Measurements from ENCODE around the gene CHD2.

The CHD2 gene

DNA sequence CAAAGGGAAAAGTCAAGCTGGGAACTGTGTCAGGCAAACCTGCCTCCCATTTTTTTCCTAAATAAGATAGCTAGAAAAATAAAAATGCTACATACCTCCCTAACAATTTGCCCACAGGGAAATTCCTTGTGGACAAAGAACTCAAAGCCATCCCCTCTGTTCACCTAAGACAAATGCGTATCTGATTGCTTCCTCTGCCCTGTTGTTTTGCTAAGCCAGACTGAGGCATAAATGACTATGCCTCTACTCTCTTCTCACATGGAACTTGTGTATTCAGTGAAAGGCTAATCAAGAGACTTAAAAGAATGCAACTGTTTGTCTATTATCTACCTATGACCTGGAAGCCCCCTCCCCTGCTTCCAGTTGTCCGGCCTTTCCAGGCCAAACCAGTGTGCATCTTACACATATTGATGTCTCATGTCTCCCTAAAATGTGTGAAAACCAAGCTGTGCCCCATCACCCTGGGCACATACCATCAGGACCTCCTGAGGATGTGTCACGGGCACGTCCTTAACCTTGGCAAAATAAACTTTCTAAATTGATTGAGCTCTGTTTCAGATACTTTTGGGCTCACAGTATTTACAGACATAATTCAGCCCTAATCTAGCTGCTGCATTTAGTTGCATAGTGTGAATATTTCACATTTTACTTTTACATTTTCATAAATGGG lies 15.8 kb downstream of the CHD2 start:
- TF ChIP-seq, protein P1, sequence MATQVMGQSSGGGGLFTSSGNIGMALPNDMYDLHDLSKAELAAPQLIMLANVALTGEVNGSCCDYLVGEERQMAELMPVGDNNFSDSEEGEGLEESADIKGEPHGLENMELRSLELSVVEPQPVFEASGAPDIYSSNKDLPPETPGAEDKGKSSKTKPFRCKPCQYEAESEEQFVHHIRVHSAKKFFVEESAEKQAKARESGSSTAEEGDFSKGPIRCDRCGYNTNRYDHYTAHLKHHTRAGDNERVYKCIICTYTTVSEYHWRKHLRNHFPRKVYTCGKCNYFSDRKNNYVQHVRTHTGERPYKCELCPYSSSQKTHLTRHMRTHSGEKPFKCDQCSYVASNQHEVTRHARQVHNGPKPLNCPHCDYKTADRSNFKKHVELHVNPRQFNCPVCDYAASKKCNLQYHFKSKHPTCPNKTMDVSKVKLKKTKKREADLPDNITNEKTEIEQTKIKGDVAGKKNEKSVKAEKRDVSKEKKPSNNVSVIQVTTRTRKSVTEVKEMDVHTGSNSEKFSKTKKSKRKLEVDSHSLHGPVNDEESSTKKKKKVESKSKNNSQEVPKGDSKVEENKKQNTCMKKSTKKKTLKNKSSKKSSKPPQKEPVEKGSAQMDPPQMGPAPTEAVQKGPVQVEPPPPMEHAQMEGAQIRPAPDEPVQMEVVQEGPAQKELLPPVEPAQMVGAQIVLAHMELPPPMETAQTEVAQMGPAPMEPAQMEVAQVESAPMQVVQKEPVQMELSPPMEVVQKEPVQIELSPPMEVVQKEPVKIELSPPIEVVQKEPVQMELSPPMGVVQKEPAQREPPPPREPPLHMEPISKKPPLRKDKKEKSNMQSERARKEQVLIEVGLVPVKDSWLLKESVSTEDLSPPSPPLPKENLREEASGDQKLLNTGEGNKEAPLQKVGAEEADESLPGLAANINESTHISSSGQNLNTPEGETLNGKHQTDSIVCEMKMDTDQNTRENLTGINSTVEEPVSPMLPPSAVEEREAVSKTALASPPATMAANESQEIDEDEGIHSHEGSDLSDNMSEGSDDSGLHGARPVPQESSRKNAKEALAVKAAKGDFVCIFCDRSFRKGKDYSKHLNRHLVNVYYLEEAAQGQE (IDR thresholded peaks at IDR 0.05; ENCODE audit: insufficient read depth in 1 of 2, low read depth in 2 of 2, low read length in 2 of 2), result no peak
- TF ChIP-seq TAF1 (IDR thresholded peaks at IDR 0.05; ENCODE audit: borderline replicate concordance, insufficient read depth, low read length) (no peak), FOXP2 (optimal IDR thresholded peaks at IDR 0.05; ENCODE audit: borderline replicate concordance, extremely low read depth, extremely low read length, insufficient read depth) (no peak), SIN3A (IDR thresholded peaks at IDR 0.05; ENCODE audit: borderline replicate concordance, insufficient read depth, low read length) (no peak), POLR2AphosphoS5 (IDR thresholded peaks at IDR 0.05; ENCODE audit: low read depth, low read length) (no peak)

DNA sequence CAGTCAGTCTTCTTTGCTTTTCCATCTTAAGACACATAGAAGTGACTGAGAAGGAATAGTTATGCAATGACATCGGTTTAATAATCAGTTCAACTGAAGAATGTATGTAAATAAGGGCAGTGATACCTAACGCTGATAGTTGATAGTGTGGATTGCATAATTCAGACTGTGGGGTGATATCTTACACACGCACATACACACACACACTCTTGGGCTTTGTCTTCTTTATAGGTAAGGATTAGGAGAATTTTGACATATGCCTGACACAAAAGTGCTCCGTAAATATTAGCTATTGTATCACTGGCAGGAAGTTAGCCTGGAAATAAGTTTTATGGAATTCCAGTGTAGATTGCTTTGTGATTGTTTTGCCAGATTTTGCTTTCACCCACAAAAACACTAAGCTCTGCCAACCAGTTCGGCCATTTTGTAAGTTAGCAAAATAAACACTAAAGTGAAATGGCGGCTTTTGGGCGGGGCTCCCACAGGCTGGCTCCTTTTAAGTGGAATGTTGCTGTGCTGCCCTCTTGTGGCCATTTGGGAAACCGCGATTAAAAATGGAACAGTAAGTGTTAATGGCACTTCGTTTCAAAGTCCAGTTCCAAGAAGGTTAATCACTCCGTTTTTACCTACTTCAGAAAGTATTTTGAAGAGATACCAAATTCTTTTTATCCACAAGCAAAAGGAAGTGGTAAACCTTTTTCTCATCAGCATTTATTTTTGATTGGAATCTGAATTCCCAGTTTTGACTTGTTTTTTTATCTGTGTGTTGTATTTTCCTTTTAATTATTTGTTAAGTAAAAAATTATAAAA lies 17.7 kb downstream of the CHD2 start:
- TF ChIP-seq, protein P1 (IDR thresholded peaks at IDR 0.05; ENCODE audit: insufficient read depth in 1 of 2, low read depth in 2 of 2, low read length in 2 of 2), result no peak
- TF ChIP-seq SIN3A (IDR thresholded peaks at IDR 0.05; ENCODE audit: borderline replicate concordance, insufficient read depth, low read length) (no peak), TAF1 (IDR thresholded peaks at IDR 0.05; ENCODE audit: borderline replicate concordance, insufficient read depth, low read length) (no peak), POLR2AphosphoS5 (IDR thresholded peaks at IDR 0.05; ENCODE audit: low read depth, low read length) (no peak), FOXP2 (optimal IDR thresholded peaks at IDR 0.05; ENCODE audit: borderline replicate concordance, extremely low read depth, extremely low read length, insufficient read depth) (no peak)

DNA sequence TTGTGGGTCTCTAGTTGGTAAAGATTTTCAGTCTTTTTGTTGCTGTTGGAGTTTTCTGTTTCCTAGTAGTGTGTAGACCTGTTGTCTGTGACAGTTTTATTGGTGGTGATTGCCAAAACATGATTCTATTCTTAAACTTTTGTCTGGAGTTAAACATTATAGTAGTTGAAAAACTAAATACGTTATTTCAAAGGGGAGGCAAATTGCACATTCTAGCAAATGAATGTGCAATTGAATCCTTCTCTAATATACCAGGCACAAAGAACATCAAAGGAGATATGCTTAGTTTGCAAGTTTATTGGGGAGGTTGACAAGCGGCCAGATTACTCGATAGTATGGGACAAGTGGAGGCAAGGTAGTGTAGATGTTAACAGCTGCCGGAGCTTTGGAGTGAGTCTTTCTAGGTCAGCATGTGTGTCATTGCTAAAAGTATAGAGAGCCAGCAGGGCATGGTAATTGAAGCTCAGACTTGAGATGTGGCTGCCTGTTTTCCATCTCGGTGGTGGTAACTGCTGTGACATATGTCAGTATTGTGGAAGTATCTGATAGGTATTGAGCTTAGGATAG lies 20.6 kb downstream of the CHD2 start:
- TF ChIP-seq, protein P1 (IDR thresholded peaks at IDR 0.05; ENCODE audit: insufficient read depth in 1 of 2, low read depth in 2 of 2, low read length in 2 of 2), result no peak
- TF ChIP-seq FOXP2 (optimal IDR thresholded peaks at IDR 0.05; ENCODE audit: borderline replicate concordance, extremely low read depth, extremely low read length, insufficient read depth), result no peak
- no peak for TF ChIP-seq TAF1 (IDR thresholded peaks at IDR 0.05; ENCODE audit: borderline replicate concordance, insufficient read depth, low read length)
- no peak for TF ChIP-seq POLR2AphosphoS5 (IDR thresholded peaks at IDR 0.05; ENCODE audit: low read depth, low read length)
- no peak for TF ChIP-seq SIN3A (IDR thresholded peaks at IDR 0.05; ENCODE audit: borderline replicate concordance, insufficient read depth, low read length)

GRCh38 chr15:92921215-92922131 lies 21.3 kb downstream of the CHD2 start:
- no peak for TF ChIP-seq POLR2AphosphoS5 (IDR thresholded peaks at IDR 0.05; ENCODE audit: low read depth, low read length)
- TF ChIP-seq SIN3A (IDR thresholded peaks at IDR 0.05; ENCODE audit: borderline replicate concordance, insufficient read depth, low read length), result no peak
- TF ChIP-seq FOXP2 (optimal IDR thresholded peaks at IDR 0.05; ENCODE audit: borderline replicate concordance, extremely low read depth, extremely low read length, insufficient read depth), result no peak
- TF ChIP-seq, protein P1 (IDR thresholded peaks at IDR 0.05; ENCODE audit: insufficient read depth in 1 of 2, low read depth in 2 of 2, low read length in 2 of 2), result no peak
- no peak for TF ChIP-seq TAF1 (IDR thresholded peaks at IDR 0.05; ENCODE audit: borderline replicate concordance, insufficient read depth, low read length)

Data from PFSK-1 (cell line).